Bone marrow (tissue), 2 donors: ENCODE data around the gene TLE3.

Experiments used
- DNase-seq, 2 donors: peaks; one replicate each; lab custom pipeline; 2025; lab: John Stamatoyannopoulos, UW

The TLE3 gene

GRCh38 chr15:70048198-70048565 lies 49.5 kb downstream of the TLE3 start:
- DNase-seq = no peak

GRCh38 chr15:70047386-70048197 lies 50.1 kb downstream of the TLE3 start:
- no peak for DNase-seq

GRCh38 chr15:70046679-70047369 lies 50.9 kb downstream of the TLE3 start:
- DNase-seq = no peak

- no peak for DNase-seq
Observed at GRCh38 chr15:70045045-70045444, 52.7 kb downstream of the TLE3 start.

- no peak for DNase-seq
Observed at GRCh38 chr15:70044168-70044567, 53.5 kb downstream of the TLE3 start.

- DNase-seq = no peak
Observed at GRCh38 chr15:70043590-70043989, 54.1 kb downstream of the TLE3 start.

GRCh38 chr15:70042553-70043214 lies 55.0 kb downstream of the TLE3 start:
- DNase-seq = no peak

- no peak for DNase-seq
Observed at GRCh38 chr15:70039917-70040316, 57.8 kb downstream of the TLE3 start.

GRCh38 chr15:70038730-70039392 lies 58.9 kb downstream of the TLE3 start:
- DNase-seq = no peak

- DNase-seq = no peak
Observed at GRCh38 chr15:70037292-70037640, 60.5 kb downstream of the TLE3 start.

GRCh38 chr15:70036585-70037291 lies 61.0 kb downstream of the TLE3 start:
- DNase-seq = no peak

- DNase-seq = no peak
Observed at GRCh38 chr15:70035719-70036077, 62.0 kb downstream of the TLE3 start.

GRCh38 chr15:70035051-70035718 lies 62.5 kb downstream of the TLE3 start:
- DNase-seq = no peak

- no peak for DNase-seq
Observed at GRCh38 chr15:70034596-70034995, 63.1 kb downstream of the TLE3 start.

GRCh38 chr15:70034141-70034540 lies 63.6 kb downstream of the TLE3 start:
- no peak for DNase-seq

GRCh38 chr15:70033529-70034140 lies 64.1 kb downstream of the TLE3 start:
- DNase-seq = no peak

- DNase-seq = no peak
Observed at GRCh38 chr15:70033109-70033508, 64.6 kb downstream of the TLE3 start.

GRCh38 chr15:70032509-70032908 lies 65.2 kb downstream of the TLE3 start:
- no peak for DNase-seq

- DNase-seq = no peak
Observed at GRCh38 chr15:70031713-70032112, 66.0 kb downstream of the TLE3 start.

- DNase-seq = no peak
Observed at GRCh38 chr15:70031261-70031660, 66.5 kb downstream of the TLE3 start.

- no peak for DNase-seq
Observed at GRCh38 chr15:70030851-70031250, 66.9 kb downstream of the TLE3 start.
